Pancreas (tissue), 10 donors: Measurements from ENCODE around the gene VAV2. TPM values are rescaled to one million over a fixed set of nuclear protein-coding genes. Genes with fewer than 3 reads are reported as not detected.

Experiments used
- ATAC-seq, 4 donors: fragments of 200-7000 bp; cut with Tn5 transposase; one replicate each; pipeline versions ENCODE4 v1.8.0 to v1.9.1; 2020; ENCODE audit warnings: mild to moderate bottlenecking in 4 of 4, moderate library complexity in 4 of 4
- DNase-seq, 6 donors: peaks; one replicate each; pipeline ENCODE4 v3.0.0-alpha.2; 2020
- FAIRE-seq: peaks from 2 replicates; lab custom pipeline; 2012; peaks lifted over from hg19 to GRCh38; lab: Jason Lieb, UNC
- H3K27ac ChIP-seq, 4 donors: fragments of 200-600 bp; sonication (generic); 1 replicate in 3 of 4; 2 replicates in 1 of 4; pipeline versions ENCODE4 v1.5.0 to v1.8.0; 2020
- H3K27me3 ChIP-seq, 4 donors: fragments of 200-600 bp; one replicate each; pipeline ENCODE4 v1.8.0; 2021
- H3K36me3 ChIP-seq, 3 donors: fragments of 200-600 bp; sonication (generic) in 1 of 3; one replicate each; pipeline versions ENCODE4 v1.5.0 to v1.8.0; 2020 to 2021
- H3K4me1 ChIP-seq, 3 donors: fragments of 200-600 bp; one replicate each; pipeline ENCODE4 v1.8.0; 2021
- H3K4me3 ChIP-seq, 4 donors: fragments of 200-600 bp; sonication (generic) in 2 of 4; one replicate each; pipeline versions ENCODE4 v1.5.0 to v1.8.0; 2020 to 2021
- H3K9me3 ChIP-seq, 4 donors: fragments of 200-600 bp; one replicate each; pipeline ENCODE4 v1.8.0; 2021
- WGBS, 2 donors: extraction: QIAGEN DNeasy Blood & Tissue Kit; methylation state at CpG; one replicate each; pipeline ENCODE4 v1.1.7; 2013; 5-methylcytosine and 5-hydroxymethylcytosine counted together
- intact Hi-C, 3 donors: fragments of 100-400 bp; cut with DNase I; formaldehyde crosslinking; loops; one replicate each; pipeline versions ENCODE4 v1.11.1 to v1.14.2; 2022
- polyA plus RNA-seq, 2 donors: library from polyadenylated mRNA; stranded (reverse); fragments of 200-250 nt; gene quantifications; one replicate each; pipeline ENCODE4 v1.2.3, GENCODE V29; 2013
- total RNA-seq, 6 donors: library from RNA; stranded (reverse); fragmentation: NEBNext Ultra II Directional in 4 of 6; extraction: Animal tissue kit (Norgen Biotek cat#: 25700) in 4 of 6; gene quantifications; one replicate each; pipeline versions ENCODE4 v1.2.1 to v1.2.4, GENCODE V29; 2021 to 2023
- TF ChIP-seq, protein P1 (sequence below), 4 donors: fragments of 200-600 bp; sonication (generic) in 3 of 4; IDR thresholded peaks; one replicate each; pipeline versions ENCODE4 v1.5.0 to v1.8.0; 2021; ENCODE audit warnings: antibody characterized with exemption in 4 of 4
- donor health status: healthy with polysubstance abuse.
- donor health status: DM: no; HTN: no; CAD: no; lungs with moderate emphysema.
- donor health status: DM: no; HTN: no; CAD: no.
- donor health status: control.
- donor health status: control.
- donor health status: Bipolar disorder and iron deficiency.
- donor health status: DM: yes; HTN: yes; CAD: no.
- donor health status: DM: no; HTN: no; CAD: no.
- donor health status: DM: no; HTN: no; CAD: no.
- donor health status: DM: yes; HTN: yes; CAD: no.

The VAV2 gene
- total and polyA plus RNA-seq, 8 donors = 20.5 to 41.0 (median 33.6) TPM

GRCh38 chr9:133861086-133861485 lies 131.0 kb downstream of the VAV2 start:
- Histone ChIP-seq H3K27ac (no peak overlapping the region), H3K36me3 (no peaks in the 10 kb centered on the region), H3K4me3 (no peak overlapping the region), H3K27me3 (no peaks in the 10 kb centered on the region), H3K9me3 (no peaks in the 10 kb centered on the region), H3K4me1 (no peaks in the 10 kb centered on the region)
- ATAC-seq (no peak), FAIRE-seq (no peak), DNase-seq (no peak)
- intact Hi-C loops = no loop called here
- WGBS, 2 donors = 84 to 85% methylated on average over 20 of the region's 20 CpGs
- TF ChIP-seq, protein P1, sequence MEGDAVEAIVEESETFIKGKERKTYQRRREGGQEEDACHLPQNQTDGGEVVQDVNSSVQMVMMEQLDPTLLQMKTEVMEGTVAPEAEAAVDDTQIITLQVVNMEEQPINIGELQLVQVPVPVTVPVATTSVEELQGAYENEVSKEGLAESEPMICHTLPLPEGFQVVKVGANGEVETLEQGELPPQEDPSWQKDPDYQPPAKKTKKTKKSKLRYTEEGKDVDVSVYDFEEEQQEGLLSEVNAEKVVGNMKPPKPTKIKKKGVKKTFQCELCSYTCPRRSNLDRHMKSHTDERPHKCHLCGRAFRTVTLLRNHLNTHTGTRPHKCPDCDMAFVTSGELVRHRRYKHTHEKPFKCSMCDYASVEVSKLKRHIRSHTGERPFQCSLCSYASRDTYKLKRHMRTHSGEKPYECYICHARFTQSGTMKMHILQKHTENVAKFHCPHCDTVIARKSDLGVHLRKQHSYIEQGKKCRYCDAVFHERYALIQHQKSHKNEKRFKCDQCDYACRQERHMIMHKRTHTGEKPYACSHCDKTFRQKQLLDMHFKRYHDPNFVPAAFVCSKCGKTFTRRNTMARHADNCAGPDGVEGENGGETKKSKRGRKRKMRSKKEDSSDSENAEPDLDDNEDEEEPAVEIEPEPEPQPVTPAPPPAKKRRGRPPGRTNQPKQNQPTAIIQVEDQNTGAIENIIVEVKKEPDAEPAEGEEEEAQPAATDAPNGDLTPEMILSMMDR (IDR thresholded peaks at IDR 0.05) = no peak

DNA sequence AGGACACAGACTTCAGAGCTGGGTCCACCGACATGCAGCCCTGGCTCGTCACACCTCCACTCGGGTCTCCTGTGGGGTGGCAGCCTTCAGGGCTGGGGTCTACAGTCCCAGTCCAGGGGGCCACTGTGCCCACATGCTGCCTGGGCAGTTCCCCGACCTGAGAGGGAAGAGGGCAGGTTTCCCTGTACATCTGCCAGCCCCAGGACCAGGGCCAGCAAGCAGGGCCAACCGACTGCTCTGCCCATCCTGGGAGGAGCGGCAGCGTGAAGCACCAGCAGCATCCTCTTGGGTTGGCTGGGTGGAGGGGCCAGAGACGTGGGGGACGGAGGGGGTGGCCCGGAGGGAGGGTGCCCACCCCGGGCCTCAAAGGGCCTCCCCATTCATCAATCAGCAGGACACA lies 133.4 kb downstream of the VAV2 start:
- TF ChIP-seq, protein P1 (IDR thresholded peaks at IDR 0.05) = no peak
- Histone ChIP-seq H3K27me3 (no peaks in the 10 kb centered on the region), H3K4me1 (peaks cover 0 to 11% (median 3%) of the 10 kb centered on the region in 3 donors), H3K36me3 (no peaks in the 10 kb centered on the region), H3K27ac (no peak overlapping the region), H3K9me3 (no peaks in the 10 kb centered on the region), H3K4me3 (no peak overlapping the region)
- intact Hi-C loops = no loop called here
- FAIRE-seq (no peak), DNase-seq (no peak), ATAC-seq (no peak)
- WGBS, 2 donors = 88 to 90% methylated on average over 11 of the region's 11 CpGs

DNA sequence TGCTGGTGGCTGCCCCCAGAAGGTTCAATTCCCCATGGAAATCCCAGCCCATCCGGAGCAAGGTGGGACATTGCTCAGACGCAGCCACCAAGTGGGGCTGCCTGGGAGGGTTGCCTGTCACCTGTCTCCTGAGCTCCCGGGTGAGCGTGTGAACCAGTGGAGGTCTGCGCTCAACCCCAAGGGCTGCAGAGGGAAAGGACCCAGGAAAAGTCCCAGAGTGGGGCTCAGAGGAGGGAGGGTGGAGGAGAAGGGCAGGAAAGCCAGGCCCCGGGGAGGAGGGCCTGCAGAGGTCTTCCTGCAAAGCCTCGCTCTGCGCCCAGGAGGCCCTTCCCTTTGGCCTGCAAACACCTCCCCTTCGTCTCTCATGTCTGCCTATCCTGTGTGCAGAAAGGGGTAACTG lies 134.5 kb downstream of the VAV2 start:
- no peaks in the 10 kb centered on the region for H3K36me3 ChIP-seq
- ATAC-seq = no peak
- no peak for DNase-seq
- H3K27me3 ChIP-seq = no peaks in the 10 kb centered on the region
- H3K4me1 ChIP-seq = peaks cover 0 to 11% (median 3%) of the 10 kb centered on the region in 3 donors
- H3K9me3 ChIP-seq = no peaks in the 10 kb centered on the region
- TF ChIP-seq, protein P1 (IDR thresholded peaks at IDR 0.05) = no peak
- H3K4me3 ChIP-seq = no peak overlapping the region
- no peak overlapping the region for H3K27ac ChIP-seq
- 93 to 96% methylated on average over 9 of the region's 9 CpGs for WGBS, 2 donors
- intact Hi-C loops = no loop called here
- FAIRE-seq = no peak

GRCh38 chr9:133856798-133857197 lies 135.3 kb downstream of the VAV2 start:
- intact Hi-C loops = no loop called here
- Histone ChIP-seq H3K4me1 (peaks cover 0 to 11% (median 3%) of the 10 kb centered on the region in 3 donors), H3K9me3 (no peaks in the 10 kb centered on the region), H3K27ac (no peak overlapping the region), H3K27me3 (no peaks in the 10 kb centered on the region), H3K4me3 (no peak overlapping the region), H3K36me3 (no peaks in the 10 kb centered on the region)
- ATAC-seq (no peak), DNase-seq (no peak), FAIRE-seq (no peak)
- TF ChIP-seq, protein P1 (IDR thresholded peaks at IDR 0.05) = no peak
- WGBS, 2 donors = 95 to 97% methylated on average over 12 of the region's 12 CpGs

DNA sequence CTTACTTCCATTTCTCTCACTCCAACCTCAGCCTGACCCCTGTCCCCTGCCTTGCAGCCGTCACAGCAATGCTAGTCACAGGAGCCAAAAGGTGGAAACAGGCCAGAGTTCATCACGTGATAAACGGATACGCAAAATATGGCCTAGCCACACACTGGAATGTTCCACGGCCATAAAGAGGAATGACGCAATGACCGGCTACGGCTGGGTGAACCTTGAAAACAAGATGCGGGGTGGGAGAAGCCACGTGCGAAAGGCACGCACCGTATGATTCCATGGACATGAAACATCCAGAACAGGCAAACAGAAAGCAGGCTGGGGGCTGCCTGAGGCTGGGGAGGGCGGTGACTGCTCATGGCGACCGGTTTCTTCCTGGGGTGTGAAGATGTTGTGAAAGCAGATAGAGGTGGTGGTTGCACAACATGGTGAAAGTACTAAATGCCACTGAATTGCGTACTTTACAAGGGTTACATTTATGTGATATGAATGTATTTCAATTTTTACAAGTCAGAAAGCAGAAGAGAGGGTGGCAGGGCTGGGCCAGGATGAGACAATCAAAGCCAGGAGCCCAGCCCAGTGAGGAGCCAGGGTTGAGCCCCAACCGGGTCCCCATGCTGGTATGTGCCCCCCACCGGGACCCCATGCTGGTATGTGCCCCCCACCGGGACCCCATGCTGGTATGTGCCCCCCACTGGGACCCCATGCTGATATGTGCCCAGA lies 136.2 kb downstream of the VAV2 start:
- FAIRE-seq = no peak
- peak in 3 of 6 donors; percentile 42 to 53 (median 52) for DNase-seq
- H3K27ac ChIP-seq = peak overlapping the region in 3 of 4 donors; percentile 20 to 55 (median 54)

More for the DNA sequence above, 136.2 kb downstream of the VAV2 start:
- Histone ChIP-seq H3K4me1 (peaks cover 0 to 11% (median 3%) of the 10 kb centered on the region in 3 donors), H3K4me3 (no peak overlapping the region), H3K27me3 (no peaks in the 10 kb centered on the region), H3K36me3 (no peaks in the 10 kb centered on the region), H3K9me3 (no peaks in the 10 kb centered on the region)
- WGBS, 2 donors = 68 to 69% methylated on average over 20 of the region's 20 CpGs
- peak; percentile 30 to 71 (median 51) for ATAC-seq
- intact Hi-C loops = no loop called here
- TF ChIP-seq, protein P1 (IDR thresholded peaks at IDR 0.05) = no peak
